MM.1S (cell line): ENCODE measurements around the gene ZCCHC18.

ENCODE experiments used
- DNase-seq: peaks from one replicate; pipeline ENCODE4 v3.0.0-alpha.2; 2015
- H2AFZ ChIP-seq: fragments of 300-600 bp; sonication (generic); 2 replicates; pipeline ENCODE4 v1.6.0; 2016; ENCODE audit warnings: antibody characterized with exemption, low read length
- H3F3A ChIP-seq: fragments of 300-600 bp; sonication (generic); 2 replicates; pipeline ENCODE4 v1.6.1; 2016; ENCODE audit warnings: mild to moderate bottlenecking, antibody characterized with exemption, low read length, moderate library complexity, mixed read lengths; ENCODE audit not compliant: insufficient read depth
- H3K27ac ChIP-seq: fragments of 300-600 bp; sonication (generic); 2 replicates; pipeline ENCODE4 v1.5.1; 2016; ENCODE audit warnings: mild to moderate bottlenecking, low read length
- H3K27me3 ChIP-seq: fragments of 300-600 bp; sonication (generic); replicated peaks from 2 replicates; pipeline ENCODE4 v1.6.0; 2016; ENCODE audit warnings: low read length; ENCODE audit not compliant: insufficient read depth
- H3K36me3 ChIP-seq: fragments of 300-600 bp; sonication (generic); replicated peaks from 2 replicates; pipeline ENCODE4 v1.6.1; 2016; ENCODE audit warnings: mild to moderate bottlenecking, low read length, mixed read lengths; ENCODE audit not compliant: insufficient read depth
- H3K4me1 ChIP-seq: fragments of 300-600 bp; sonication (generic); 2 replicates; pipeline ENCODE4 v1.6.1; 2016; ENCODE audit warnings: low read length, mixed read lengths
- H3K4me2 ChIP-seq: fragments of 300-600 bp; sonication (generic); 2 replicates; pipeline ENCODE4 v1.6.0; 2016; ENCODE audit warnings: low read depth, low read length
- H3K4me3 ChIP-seq: fragments of 300-600 bp; sonication (generic); 2 replicates; pipeline ENCODE4 v1.5.1; 2016; ENCODE audit warnings: low read length, mixed read lengths
- H3K79me2 ChIP-seq: fragments of 300-600 bp; sonication (generic); 2 replicates; pipeline ENCODE4 v1.6.1; 2016; ENCODE audit warnings: mixed run types, low read length, mixed read lengths
- H3K9ac ChIP-seq: fragments of 300-600 bp; sonication (generic); 2 replicates; pipeline ENCODE4 v1.6.1; 2016; ENCODE audit warnings: low read length, mixed read lengths
- H3K9me2 ChIP-seq: fragments of 300-600 bp; sonication (generic); replicated peaks from 2 replicates; pipeline ENCODE4 v1.6.1; 2016; ENCODE audit warnings: mild to moderate bottlenecking, low read length, mixed read lengths; ENCODE audit not compliant: insufficient read depth
- H3K9me3 ChIP-seq: fragments of 300-600 bp; sonication (generic); replicated peaks from 2 replicates; pipeline ENCODE4 v1.6.1; 2016; ENCODE audit warnings: mild to moderate bottlenecking, low read length, mixed read lengths; ENCODE audit not compliant: insufficient read depth
- H4K20me1 ChIP-seq: fragments of 300-600 bp; sonication (generic); 2 replicates; pipeline ENCODE4 v1.6.1; 2016; ENCODE audit warnings: mild to moderate bottlenecking, low read length, moderate library complexity, mixed read lengths; ENCODE audit not compliant: insufficient read depth
- CTCF ChIP-seq: fragments of 300-600 bp; sonication (generic); IDR thresholded peaks from 2 replicates; pipeline ENCODE4 v1.5.1; 2016; ENCODE audit warnings: antibody characterized with exemption, low read length, mixed read lengths
- EZH2 ChIP-seq: fragments of 300-600 bp; sonication (generic); optimal IDR thresholded peaks from 2 replicates; pipeline ENCODE3; 2017; ENCODE audit warnings: low read depth, mild to moderate bottlenecking, antibody characterized with exemption, low read length, mixed read lengths
- EZH2phosphoT487 ChIP-seq: fragments of 300-600 bp; sonication (generic); IDR thresholded peaks from 2 replicates; pipeline ENCODE4 v1.6.1; 2018; ENCODE audit warnings: antibody characterized with exemption, low read length

Gene ZCCHC18

GRCh38 chrX:104084063-104084462, 28.3 kb upstream of the ZCCHC18 start:
- TF ChIP-seq CTCF = no peak
- no peak for TF ChIP-seq EZH2
- TF ChIP-seq EZH2phosphoT487 = no peak
- DNase-seq = no peak

GRCh38 chrX:104084534-104085277, 27.6 kb upstream of the ZCCHC18 start:
- no peaks in the 10 kb centered on the region for H3K79me2 ChIP-seq
- H3K4me1 ChIP-seq = no peaks in the 10 kb centered on the region
- no peak overlapping the region for H3K27ac ChIP-seq
- H3K9ac ChIP-seq = no peak overlapping the region
- H4K20me1 ChIP-seq = no peaks in the 10 kb centered on the region
- no peak overlapping the region for H3K4me2 ChIP-seq
- H3K27me3 ChIP-seq = no peaks in the 10 kb centered on the region
- H3K9me2 ChIP-seq = no peaks in the 10 kb centered on the region
- TF ChIP-seq EZH2phosphoT487 (no peak), CTCF (no peak), EZH2 (no peak)
- H3K9me3 ChIP-seq = no peaks in the 10 kb centered on the region
- no peaks in the 10 kb centered on the region for H3F3A ChIP-seq
- H3K4me3 ChIP-seq = no peak overlapping the region
- H3K36me3 ChIP-seq = no peaks in the 10 kb centered on the region
- no peak overlapping the region for H2AFZ ChIP-seq
- DNase-seq = no peak

More at GRCh38 chrX:104084063-104084462, 28.3 kb upstream of the ZCCHC18 start:
- Histone ChIP-seq H3K9me2 (no peaks in the 10 kb centered on the region), H2AFZ (no peak overlapping the region), H3K27me3 (no peaks in the 10 kb centered on the region), H3K9ac (no peak overlapping the region), H3K9me3 (no peaks in the 10 kb centered on the region), H3K4me1 (no peaks in the 10 kb centered on the region), H3K4me3 (no peak overlapping the region), H3K27ac (no peak overlapping the region), H3K79me2 (no peaks in the 10 kb centered on the region), H3K4me2 (no peak overlapping the region), H3F3A (no peaks in the 10 kb centered on the region), H4K20me1 (no peaks in the 10 kb centered on the region), H3K36me3 (no peaks in the 10 kb centered on the region)

- Histone ChIP-seq H2AFZ (no peak overlapping the region), H3K9ac (no peak overlapping the region), H3K27ac (no peak overlapping the region), H3K36me3 (no peaks in the 10 kb centered on the region), H3K9me2 (no peaks in the 10 kb centered on the region), H3K4me3 (no peak overlapping the region), H3K79me2 (no peaks in the 10 kb centered on the region), H3K9me3 (no peaks in the 10 kb centered on the region), H3K4me2 (no peak overlapping the region), H4K20me1 (no peaks in the 10 kb centered on the region), H3K4me1 (no peaks in the 10 kb centered on the region), H3F3A (no peaks in the 10 kb centered on the region), H3K27me3 (no peaks in the 10 kb centered on the region)
- no peak for TF ChIP-seq EZH2phosphoT487
- no peak for TF ChIP-seq EZH2
- no peak for TF ChIP-seq CTCF
- DNase-seq = no peak
Measured at GRCh38 chrX:104085477-104085876, 26.8 kb upstream of the ZCCHC18 start.
